ENCODE measurements around the gene CLN3. TPM values are rescaled to one million over a fixed set of nuclear protein-coding genes. Genes with fewer than 3 reads are reported as not detected.

Gene CLN3
- total RNA-seq, 1 experiment from 2014 or later = 41.0 TPM

DNA sequence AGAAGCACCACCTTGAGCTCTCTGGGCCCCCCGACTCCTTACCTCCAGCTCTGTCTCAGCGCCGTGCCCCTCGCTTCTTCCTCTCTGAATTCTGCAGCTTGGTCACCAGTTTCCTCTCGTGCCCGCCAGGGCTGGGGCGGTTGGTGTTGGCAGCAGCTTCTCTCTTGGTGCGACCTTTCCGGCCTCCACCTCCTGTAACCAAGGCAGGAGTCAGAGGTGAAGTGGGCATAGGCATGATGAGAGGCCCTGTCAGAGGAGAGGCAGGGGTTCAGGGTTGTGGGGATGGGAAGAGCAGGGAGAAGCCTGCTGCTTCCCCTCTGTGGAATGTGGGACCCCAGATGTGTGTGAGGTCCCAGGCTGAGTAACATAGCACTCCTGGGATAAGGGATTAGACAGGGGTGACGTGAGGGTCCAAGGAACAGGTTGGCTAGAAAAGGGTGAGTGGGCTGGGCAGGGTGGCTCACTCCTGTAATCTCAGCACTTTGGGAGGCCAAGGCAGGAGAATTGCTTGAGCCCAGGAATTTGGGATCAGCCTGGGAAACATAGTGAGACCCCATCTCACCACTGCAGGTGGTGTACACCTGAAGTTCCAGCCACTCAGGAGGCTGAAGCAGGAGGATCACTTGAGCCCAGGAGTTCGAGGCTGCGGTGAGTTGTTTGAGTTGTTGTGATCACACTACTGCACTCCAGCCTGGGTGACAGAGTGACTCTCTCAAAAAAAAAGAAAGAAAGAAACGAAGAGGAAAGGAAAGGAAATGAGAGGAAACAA lies 46.3 kb upstream of the CLN3 start:
- no peak overlapping the region for H3K4me3 ChIP-seq (ENCODE audit: low read depth, low read length)
- peak overlapping the region; percentile 77 for H3K27ac Mint-ChIP-seq (ENCODE audit: unreplicated experiment)
- H3K9me3 Mint-ChIP-seq (ENCODE audit: unreplicated experiment) = peaks cover 6% of the 10 kb centered on the region
- peaks cover 13% of the 10 kb centered on the region for H3K4me1 Mint-ChIP-seq (ENCODE audit: low read depth, unreplicated experiment)
- H3K36me3 ChIP-seq (ENCODE audit: control insufficient read depth, insufficient read depth, low read length) = no peaks in the 10 kb centered on the region
- no peak overlapping the region for H3K4me3 Mint-ChIP-seq (ENCODE audit: unreplicated experiment)
- H3K27me3 ChIP-seq (replicated peaks; ENCODE audit: control insufficient read depth, insufficient read depth, low read length) = no peaks in the 10 kb centered on the region
- DNase-seq = no peak
- TF ChIP-seq, protein P1, sequence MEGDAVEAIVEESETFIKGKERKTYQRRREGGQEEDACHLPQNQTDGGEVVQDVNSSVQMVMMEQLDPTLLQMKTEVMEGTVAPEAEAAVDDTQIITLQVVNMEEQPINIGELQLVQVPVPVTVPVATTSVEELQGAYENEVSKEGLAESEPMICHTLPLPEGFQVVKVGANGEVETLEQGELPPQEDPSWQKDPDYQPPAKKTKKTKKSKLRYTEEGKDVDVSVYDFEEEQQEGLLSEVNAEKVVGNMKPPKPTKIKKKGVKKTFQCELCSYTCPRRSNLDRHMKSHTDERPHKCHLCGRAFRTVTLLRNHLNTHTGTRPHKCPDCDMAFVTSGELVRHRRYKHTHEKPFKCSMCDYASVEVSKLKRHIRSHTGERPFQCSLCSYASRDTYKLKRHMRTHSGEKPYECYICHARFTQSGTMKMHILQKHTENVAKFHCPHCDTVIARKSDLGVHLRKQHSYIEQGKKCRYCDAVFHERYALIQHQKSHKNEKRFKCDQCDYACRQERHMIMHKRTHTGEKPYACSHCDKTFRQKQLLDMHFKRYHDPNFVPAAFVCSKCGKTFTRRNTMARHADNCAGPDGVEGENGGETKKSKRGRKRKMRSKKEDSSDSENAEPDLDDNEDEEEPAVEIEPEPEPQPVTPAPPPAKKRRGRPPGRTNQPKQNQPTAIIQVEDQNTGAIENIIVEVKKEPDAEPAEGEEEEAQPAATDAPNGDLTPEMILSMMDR (IDR thresholded peaks at IDR 0.05; ENCODE audit: insufficient read depth in 1 of 2, low read depth in 1 of 2, low read length in 1 of 2, severe bottlenecking in 1 of 2, unreplicated experiment in 1 of 2) = no peak
- ChIA-PET POLR2A (no interaction called here), CTCF (no interaction called here)
- peaks cover 6% of the 10 kb centered on the region for H3K36me3 Mint-ChIP-seq (ENCODE audit: insufficient read depth, unreplicated experiment)
- BruUV-seq (replicated peaks) = no TSS peak
- intact Hi-C loops (cut with micrococcal nuclease; ENCODE audit: unreplicated experiment) = loop anchor here (1.0 kb wide), 1 partner anchor 8 kb away; no protein-coding TSS in a partner anchor
- no peaks in the 10 kb centered on the region for H3K27me3 Mint-ChIP-seq (ENCODE audit: insufficient read depth, unreplicated experiment)
- peaks cover 8% of the 10 kb centered on the region for H3K4me1 ChIP-seq
- no peaks in the 10 kb centered on the region for H3K9me3 ChIP-seq

DNA sequence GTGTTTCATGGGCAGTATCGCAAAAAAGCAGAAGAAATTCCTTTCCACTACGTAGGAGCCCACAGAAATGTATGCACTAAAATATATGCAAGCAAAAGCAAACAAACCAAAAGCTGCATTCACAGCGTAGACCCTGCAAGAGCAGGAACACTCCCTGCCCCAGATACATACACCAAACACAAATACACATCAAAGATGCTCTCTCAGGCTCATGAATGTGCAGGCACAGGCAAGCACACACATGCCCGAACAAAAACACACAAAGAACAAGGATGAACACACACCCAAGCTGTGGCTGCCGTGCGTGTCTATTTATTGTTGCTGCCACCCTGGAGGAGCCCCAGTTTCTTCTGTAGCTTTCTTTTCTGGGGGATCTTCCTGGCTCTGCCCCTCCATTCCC lies 45.2 kb upstream of the CLN3 start:
- Mint-ChIP-seq H3K4me1 (ENCODE audit: low read depth, unreplicated experiment) (peaks cover 17% of the 10 kb centered on the region), H3K27me3 (ENCODE audit: insufficient read depth, unreplicated experiment) (no peaks in the 10 kb centered on the region), H3K27ac (ENCODE audit: unreplicated experiment) (no peak overlapping the region), H3K36me3 (ENCODE audit: insufficient read depth, unreplicated experiment) (peaks cover 6% of the 10 kb centered on the region), H3K4me3 (ENCODE audit: unreplicated experiment) (no peak overlapping the region), H3K9me3 (ENCODE audit: unreplicated experiment) (peaks cover 6% of the 10 kb centered on the region)
- H3K4me3 ChIP-seq (ENCODE audit: low read depth, low read length) = no peak overlapping the region
- intact Hi-C loops (cut with micrococcal nuclease; ENCODE audit: unreplicated experiment) = no loop called here
- POLR2A ChIA-PET = no interaction called here
- no peaks in the 10 kb centered on the region for H3K36me3 ChIP-seq (ENCODE audit: control insufficient read depth, insufficient read depth, low read length)
- no peak for DNase-seq
- CTCF ChIA-PET = no interaction called here
- H3K4me1 ChIP-seq = peaks cover 19% of the 10 kb centered on the region
- TSS peak; percentile 73 for BruUV-seq (replicated peaks)
- no peaks in the 10 kb centered on the region for H3K9me3 ChIP-seq
- TF ChIP-seq, protein P1 (IDR thresholded peaks at IDR 0.05; ENCODE audit: insufficient read depth in 1 of 2, low read depth in 1 of 2, low read length in 1 of 2, severe bottlenecking in 1 of 2, unreplicated experiment in 1 of 2) = no peak
- no peaks in the 10 kb centered on the region for H3K27me3 ChIP-seq (replicated peaks; ENCODE audit: control insufficient read depth, insufficient read depth, low read length)

DNA sequence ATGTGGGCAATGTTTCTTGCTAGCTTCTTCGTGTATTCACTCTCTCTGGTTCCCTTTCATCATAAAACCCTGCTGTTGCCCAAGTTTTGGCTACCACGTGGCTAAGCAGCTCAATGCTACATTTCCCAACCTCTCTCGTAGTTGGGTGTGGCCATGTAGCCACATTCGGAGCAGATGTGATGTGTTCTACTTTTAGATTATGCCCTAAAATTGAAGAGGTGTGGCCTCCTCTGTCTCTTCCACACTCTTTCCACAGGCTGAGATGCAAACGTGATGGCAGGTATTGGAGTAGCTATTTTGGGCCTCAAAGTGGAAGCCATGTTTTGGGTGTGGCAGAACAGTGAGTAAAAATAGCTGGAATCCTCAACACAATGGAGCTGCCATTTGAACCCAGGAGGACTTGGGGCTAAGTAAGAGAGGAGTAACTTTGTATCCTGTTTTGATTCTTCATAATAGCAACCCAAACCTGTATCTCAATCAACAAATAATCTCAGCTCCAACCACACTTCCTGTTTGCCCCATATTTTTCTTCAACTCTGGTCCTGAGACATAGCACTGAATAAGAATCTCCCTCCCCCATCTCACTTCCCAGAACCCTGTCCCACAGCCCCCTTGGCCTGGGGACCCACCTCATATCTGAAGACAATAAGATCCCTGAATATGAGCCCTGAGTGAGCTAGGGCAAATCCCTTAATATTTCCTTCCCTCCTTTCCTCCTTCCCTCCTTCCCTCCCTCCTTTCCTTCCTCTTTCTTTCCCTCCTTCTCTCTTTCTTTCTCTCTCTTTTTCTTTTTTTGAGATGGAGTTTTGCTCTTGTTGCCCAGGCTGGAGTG lies 42.9 kb upstream of the CLN3 start:
- H3K4me1 ChIP-seq = peaks cover 17% of the 10 kb centered on the region
- TF ChIP-seq, protein P1 (IDR thresholded peaks at IDR 0.05; ENCODE audit: insufficient read depth in 1 of 2, low read depth in 1 of 2, low read length in 1 of 2, severe bottlenecking in 1 of 2, unreplicated experiment in 1 of 2) = no peak
- Mint-ChIP-seq H3K4me3 (ENCODE audit: unreplicated experiment) (no peak overlapping the region), H3K4me1 (ENCODE audit: low read depth, unreplicated experiment) (peaks cover 20% of the 10 kb centered on the region), H3K27ac (ENCODE audit: unreplicated experiment) (no peak overlapping the region), H3K27me3 (ENCODE audit: insufficient read depth, unreplicated experiment) (no peaks in the 10 kb centered on the region), H3K9me3 (ENCODE audit: unreplicated experiment) (peaks cover 6% of the 10 kb centered on the region), H3K36me3 (ENCODE audit: insufficient read depth, unreplicated experiment) (peaks cover 6% of the 10 kb centered on the region)
- no peak for DNase-seq
- ChIA-PET CTCF (no interaction called here), POLR2A (interaction anchor here (1.1 kb wide), 1 partner anchor 9 kb away, joined by 3 read pairs; no protein-coding TSS in a partner anchor)
- BruUV-seq (replicated peaks) = no TSS peak
- no peaks in the 10 kb centered on the region for H3K9me3 ChIP-seq
- intact Hi-C loops (cut with micrococcal nuclease; ENCODE audit: unreplicated experiment) = no loop called here
- H3K36me3 ChIP-seq (ENCODE audit: control insufficient read depth, insufficient read depth, low read length) = no peaks in the 10 kb centered on the region
- H3K27me3 ChIP-seq (replicated peaks; ENCODE audit: control insufficient read depth, insufficient read depth, low read length) = no peaks in the 10 kb centered on the region
- H3K4me3 ChIP-seq (ENCODE audit: low read depth, low read length) = no peak overlapping the region
